HG03139 (cell line): ENCODE measurements around the gene ACTG1.
"Not testable (repeated sequence)": the region's sequence is repeated elsewhere in the genome, so short reads cannot be mapped to it uniquely, and the experiment has no call there.

Experiments
- ATAC-seq: cut with Tn5 transposase; IDR thresholded peaks from one replicate; pipeline ENCODE4 v1.9.1; 2021; ENCODE audit not compliant: unreplicated experiment

ACTG1 gene

GRCh38 chr17:81533339-81534141 is 20.9 kb upstream of the ACTG1 start:
- ATAC-seq = no peak

- ATAC-seq = no peak
These were observed 20.1 kb upstream of the ACTG1 start for GRCh38 chr17:81532490-81533287.

- not testable (repeated sequence) for ATAC-seq
These were observed 19.4 kb upstream of the ACTG1 start for GRCh38 chr17:81531998-81532404.

GRCh38 chr17:81531013-81531412 is 18.4 kb upstream of the ACTG1 start:
- ATAC-seq = not testable (repeated sequence)

DNA sequence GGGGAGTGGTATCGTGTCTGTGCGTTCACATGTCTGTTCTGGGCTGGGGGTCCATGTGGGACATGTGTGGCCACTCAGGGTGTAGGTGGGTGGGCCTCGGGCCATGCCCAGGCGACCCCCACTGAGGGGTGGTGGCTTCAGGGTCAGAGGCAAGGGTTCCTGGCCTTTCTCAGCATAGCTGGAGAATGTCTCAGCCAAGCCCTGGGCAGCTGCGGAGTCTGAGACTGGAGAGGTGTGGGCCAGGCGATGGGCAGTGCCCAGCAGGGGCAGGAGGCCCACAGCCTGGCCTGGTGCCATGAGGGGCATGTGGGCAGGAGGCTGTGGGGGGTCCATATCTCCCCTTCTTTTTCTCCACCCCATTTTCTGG is 16.8 kb upstream of the ACTG1 start:
- no peak for ATAC-seq

DNA sequence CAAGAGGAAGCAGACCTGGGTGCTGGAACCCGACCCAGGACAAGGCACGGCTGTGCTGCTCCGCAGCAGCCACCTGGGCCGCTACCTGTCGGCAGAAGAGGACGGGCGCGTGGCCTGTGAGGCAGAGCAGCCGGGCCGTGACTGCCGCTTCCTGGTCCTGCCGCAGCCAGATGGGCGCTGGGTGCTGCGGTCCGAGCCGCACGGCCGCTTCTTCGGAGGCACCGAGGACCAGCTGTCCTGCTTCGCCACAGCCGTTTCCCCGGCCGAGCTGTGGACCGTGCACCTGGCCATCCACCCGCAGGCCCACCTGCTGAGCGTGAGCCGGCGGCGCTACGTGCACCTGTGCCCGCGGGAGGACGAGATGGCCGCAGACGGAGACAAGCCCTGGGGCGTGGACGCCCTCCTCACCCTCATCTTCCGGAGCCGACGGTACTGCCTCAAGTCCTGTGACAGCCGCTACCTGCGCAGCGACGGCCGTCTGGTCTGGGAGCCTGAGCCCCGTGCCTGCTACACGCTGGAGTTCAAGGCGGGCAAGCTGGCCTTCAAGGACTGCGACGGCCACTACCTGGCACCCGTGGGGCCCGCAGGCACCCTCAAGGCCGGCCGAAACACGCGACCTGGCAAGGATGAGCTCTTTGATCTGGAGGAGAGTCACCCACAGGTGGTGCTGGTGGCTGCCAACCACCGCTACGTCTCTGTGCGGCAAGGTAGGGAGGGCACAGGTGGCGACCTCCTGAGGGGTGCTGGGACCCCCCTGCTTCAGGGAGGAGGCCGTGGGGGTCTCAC is 16.2 kb upstream of the ACTG1 start:
- no peak for ATAC-seq

- no peak for ATAC-seq
These were observed 15.7 kb upstream of the ACTG1 start for GRCh38 chr17:81528384-81528650.

DNA sequence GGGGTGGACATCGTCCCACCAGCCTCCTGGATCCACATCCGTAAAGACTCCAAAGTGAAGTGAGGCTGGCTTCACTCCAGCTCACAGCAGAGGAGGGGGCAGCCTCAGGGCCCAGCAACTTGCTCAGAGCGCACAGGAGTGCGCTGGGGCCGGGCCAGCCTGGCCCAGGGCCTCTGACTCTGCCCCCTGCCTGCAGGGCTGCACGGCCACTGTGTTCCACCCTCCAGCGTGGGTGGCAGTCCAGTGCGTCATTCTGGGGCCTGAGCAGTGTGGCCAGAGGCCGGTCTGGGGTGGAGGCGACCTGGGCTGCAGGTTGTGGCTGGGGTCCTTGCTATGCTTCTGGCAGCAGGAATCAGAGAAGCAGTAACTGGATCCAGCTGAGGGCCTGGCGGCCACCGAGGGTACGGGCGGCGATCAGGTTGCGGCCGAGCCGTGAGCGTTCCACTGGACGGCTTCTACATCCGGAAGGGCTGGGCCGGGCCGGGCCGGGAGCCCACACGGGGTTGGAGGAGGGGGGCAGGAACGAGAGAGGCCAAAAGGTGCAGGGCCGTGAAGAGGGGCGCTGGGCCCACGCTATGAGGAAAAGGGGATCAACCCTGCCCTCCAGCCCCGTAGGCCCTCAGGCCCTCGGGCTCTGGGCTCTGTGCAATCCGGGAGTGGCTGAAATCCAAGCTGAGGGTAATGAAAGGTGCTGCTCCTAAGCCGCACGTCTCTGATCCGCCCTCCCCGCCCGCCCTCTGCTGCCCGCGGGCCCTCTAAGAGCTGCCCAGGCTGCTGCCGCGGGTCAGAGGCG is 15.2 kb upstream of the ACTG1 start, which contains the start of gene FSCN2:
FSCN2 (plus strand) TSS at position 787 of the 793 bp plus-strand sequence. CDS start 155 bp downstream, outside the sequence.
- no peak for ATAC-seq

DNA sequence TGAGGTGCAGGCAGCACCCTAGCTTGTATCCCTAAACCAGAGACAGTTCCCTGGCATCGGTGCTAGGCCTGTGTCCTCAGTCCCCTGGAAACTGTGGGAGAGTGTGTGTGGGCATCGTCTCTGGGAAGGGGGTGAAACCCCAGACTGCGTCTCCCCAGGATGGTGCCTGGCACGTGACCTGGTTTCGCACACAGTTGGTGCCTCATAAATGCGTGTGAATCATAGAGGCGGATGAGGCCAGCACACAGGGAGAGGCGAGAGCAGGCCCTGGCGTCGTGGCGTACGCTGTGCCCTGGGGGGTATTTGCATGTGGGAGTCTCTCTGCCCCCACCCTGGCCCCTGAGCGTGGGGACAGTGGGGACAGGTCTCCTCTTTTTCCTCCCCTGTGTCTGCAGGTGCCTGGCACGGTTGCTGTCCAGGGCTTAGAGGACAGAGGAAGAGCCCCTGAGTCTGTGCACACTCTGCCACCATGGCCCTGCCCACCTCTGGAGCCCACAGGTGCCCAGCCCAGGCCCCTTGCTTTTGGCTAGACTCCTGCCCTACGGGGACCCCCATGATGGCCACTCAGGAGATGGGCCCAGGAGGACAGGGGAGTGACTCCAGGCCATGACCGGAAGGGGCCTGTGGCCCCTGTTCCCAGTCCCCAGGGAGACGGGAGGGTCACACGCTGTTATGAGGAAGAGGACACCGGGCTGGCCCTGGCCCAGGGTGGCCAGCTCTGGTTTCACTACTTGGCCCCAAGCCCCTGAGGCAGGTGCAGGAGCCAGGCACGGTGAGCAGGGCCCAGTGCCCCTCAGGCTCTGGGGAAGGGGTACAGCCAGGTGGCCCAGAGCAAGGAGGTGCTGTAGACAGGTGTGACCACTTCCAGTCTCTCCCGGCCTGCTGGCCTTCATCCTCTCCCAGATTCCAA is 14.3 kb upstream of the ACTG1 start:
- ATAC-seq = no peak

- no peak for ATAC-seq
These were observed 12.2 kb upstream of the ACTG1 start for GRCh38 chr17:81524865-81525159.

GRCh38 chr17:81524039-81524864 is 11.7 kb upstream of the ACTG1 start:
- ATAC-seq = no peak

DNA sequence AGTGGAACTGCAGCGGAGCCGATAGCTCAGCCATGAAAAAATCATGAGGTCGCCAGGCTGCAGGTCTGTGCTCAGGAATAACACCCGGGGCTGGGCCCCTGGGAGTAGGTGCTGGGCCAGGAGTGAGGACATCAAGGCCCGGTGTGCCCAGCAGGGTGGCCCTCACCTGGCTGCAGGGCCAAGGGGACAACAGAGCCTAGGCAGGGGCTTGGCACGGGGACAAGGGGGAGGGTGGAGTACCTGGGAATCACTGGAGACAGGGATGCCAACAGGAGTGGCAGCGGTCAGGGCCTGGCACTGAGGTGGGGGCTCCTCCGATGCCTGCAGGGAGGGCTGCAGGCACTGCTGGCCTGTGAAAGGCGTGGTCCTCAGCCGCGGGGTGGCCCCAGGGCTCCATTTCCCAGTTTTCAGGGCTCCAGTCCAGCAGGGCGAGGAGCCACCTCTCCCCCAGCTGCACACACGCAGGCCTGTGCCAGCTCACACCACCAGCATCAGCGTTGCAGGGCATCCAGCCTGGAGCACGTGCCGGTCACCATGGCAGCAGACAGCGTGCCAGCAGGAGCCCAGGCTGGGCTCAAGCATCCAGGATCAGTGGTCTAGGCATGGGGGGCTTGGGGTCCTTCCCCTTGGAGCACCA is 10.9 kb upstream of the ACTG1 start:
- ATAC-seq = no peak

DNA sequence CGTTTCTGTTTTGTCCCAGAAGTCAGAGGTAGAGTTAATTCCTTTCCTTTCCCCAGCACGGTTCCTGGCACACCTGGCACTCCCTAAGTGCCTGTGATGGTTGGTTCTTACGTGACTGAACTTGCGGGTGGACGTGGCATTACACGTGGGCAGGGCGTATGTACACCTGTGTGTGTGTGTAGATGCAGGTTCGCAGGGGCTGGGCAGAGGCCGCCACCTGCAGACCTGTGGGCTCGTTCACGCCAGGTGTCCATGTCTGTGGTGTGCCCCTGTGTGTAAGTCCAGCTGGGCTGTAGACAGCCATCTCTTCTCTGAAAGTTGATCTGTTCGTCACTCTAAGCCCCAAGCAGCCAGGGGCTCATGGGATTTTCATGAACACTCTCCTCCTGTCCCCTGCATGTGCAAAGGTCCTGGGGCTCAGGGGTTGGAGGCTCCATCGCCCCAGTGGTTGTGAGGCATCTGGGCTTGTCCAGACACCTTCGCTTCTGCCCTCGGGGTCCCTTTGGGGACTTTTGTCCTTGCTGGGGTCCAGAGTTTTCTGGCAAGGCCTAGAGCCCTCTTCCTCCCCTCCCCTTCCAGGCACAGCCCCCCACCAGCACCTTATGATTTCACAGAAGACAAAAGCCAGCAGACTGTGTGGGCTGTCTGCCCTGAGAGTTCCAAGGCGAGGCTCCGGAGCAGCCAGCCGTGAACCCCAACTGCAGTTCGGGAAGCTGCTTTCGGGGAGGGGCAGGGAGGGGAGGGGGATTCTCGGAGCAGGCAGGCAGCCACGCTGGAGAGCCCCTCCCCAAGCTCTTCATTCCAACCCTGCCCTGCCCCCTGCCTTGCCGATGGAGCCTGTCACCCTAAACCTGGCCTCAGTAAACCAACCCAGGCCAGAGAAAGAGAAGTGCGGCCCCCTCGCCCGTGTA is 10.1 kb upstream of the ACTG1 start:
- no peak for ATAC-seq

- ATAC-seq = no peak
These were observed 7.7 kb upstream of the ACTG1 start for GRCh38 chr17:81520021-81520901.

DNA sequence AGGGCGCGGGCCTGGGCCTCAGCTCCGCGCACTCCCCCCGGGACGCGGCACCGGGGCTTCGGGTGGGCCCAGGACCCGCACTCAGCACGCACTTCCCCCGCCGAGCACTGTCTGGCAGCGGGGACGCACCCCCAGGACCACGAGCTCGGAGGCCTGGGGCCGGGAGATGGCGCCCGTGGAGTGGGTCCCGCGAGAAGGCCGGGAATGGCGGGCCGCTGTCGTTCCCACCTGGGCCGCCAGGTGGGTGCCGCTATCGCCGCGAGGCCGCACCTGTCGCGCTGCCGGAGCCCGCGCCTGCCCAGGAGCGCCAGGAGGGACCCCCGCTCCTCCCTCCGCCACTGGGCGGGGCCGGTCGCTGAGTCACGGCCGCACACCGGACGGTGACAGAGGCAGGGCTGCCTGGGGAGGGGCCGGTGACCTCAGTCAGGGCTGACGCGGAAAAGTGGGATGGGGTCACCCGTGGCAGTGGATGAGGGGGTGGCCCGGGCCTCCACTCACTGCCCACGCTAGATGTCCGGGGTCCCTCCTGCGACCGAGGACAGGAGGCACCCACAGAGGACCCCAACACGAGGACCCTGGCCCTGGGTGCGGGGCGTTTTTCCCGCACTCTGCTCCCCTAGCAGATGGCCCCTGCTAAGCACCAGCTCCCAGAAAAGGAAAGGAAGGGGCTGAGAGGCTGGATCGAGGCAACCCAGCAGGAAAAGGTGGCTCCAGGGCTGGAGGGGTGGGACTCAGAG is 6.9 kb upstream of the ACTG1 start:
- ATAC-seq = no peak

DNA sequence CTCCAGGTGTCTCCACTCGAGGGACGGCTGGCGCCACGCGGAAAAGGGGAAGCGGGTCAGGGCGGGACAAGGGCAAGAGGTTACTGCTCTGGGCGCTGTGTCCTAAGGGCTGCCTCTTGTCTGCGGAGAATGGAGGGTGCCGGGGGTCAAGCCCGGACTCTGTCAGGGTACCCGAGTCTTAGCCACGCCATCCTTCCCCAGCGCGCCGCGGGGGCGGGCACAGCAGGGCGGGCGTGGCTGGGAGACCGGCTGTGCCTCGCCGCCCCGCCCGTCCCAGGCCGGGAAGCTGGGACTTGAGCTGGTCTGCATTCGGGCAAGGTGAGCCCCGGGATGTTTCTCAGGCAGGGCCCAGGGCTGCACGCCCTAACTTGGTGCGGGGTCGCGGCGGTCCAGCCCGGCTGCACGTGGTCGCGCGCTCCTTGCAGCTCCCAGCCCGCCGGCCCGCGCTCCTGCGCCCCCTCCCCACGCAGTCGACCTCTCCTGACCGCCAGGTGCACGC is 6.2 kb upstream of the ACTG1 start:
- ATAC-seq = no peak
